GM18526 (cell line): ENCODE measurements around the gene MAPT.

ENCODE experiments used
- POLR2A ChIP-seq: IDR thresholded peaks from 3 replicates; pipeline ENCODE4 v1.6.1; 2011; ENCODE audit not compliant: insufficient read length; ENCODE audit errors: extremely low read depth

MAPT gene

GRCh38 chr17:46056800-46057304 is 162.5 kb downstream of the MAPT start:
- TF ChIP-seq POLR2A: no peak

GRCh38 chr17:46057366-46057765 is 163.0 kb downstream of the MAPT start:
- no peak for TF ChIP-seq POLR2A

- no peak for TF ChIP-seq POLR2A
Observed at GRCh38 chr17:46059486-46059885, 165.1 kb downstream of the MAPT start.

- TF ChIP-seq POLR2A: no peak
Observed at GRCh38 chr17:46060461-46060860, 166.1 kb downstream of the MAPT start.

GRCh38 chr17:46061435-46061834 is 167.1 kb downstream of the MAPT start:
- no peak for TF ChIP-seq POLR2A

- no peak for TF ChIP-seq POLR2A
Observed at GRCh38 chr17:46063241-46063640, 168.9 kb downstream of the MAPT start.

- TF ChIP-seq POLR2A: no peak
Observed at GRCh38 chr17:46064460-46064859, 170.1 kb downstream of the MAPT start.

GRCh38 chr17:46071796-46072195 is 177.4 kb downstream of the MAPT start:
- TF ChIP-seq POLR2A: no peak

GRCh38 chr17:46072998-46073397 is 178.6 kb downstream of the MAPT start:
- TF ChIP-seq POLR2A: no peak

GRCh38 chr17:46074540-46074939 is 180.2 kb downstream of the MAPT start:
- TF ChIP-seq POLR2A: no peak
